Activated CD4-positive, alpha-beta T cell treated with anti-CD3 and anti-CD28 coated beads, Interleukin-2, amount 50 U/mL, for 48 hours (primary cell): ENCODE data around the gene MUSK.
"Not testable (repeated sequence)": the region's sequence is repeated elsewhere in the genome, so short reads cannot be mapped to it uniquely, and the experiment has no call there.

Source experiments
- DNase-seq, 2 experiments: peaks; one replicate each; pipeline ENCODE4 v3.0.0-alpha.2; 2020

Gene MUSK

GRCh38 chr9:110763568-110763967 is 95.0 kb downstream of the MUSK start:
- DNase-seq, result no peak

- no peak for DNase-seq
These were observed 95.4 kb downstream of the MUSK start for GRCh38 chr9:110764006-110764405.

GRCh38 chr9:110765926-110766325 is 97.3 kb downstream of the MUSK start:
- DNase-seq, result no peak

- DNase-seq, result no peak
These were observed 99.0 kb downstream of the MUSK start for GRCh38 chr9:110767559-110768063.

GRCh38 chr9:110768886-110769285 is 100.3 kb downstream of the MUSK start:
- DNase-seq, result no peak

GRCh38 chr9:110769667-110770066 is 101.1 kb downstream of the MUSK start:
- DNase-seq, result no peak

GRCh38 chr9:110775724-110776123 is 107.1 kb downstream of the MUSK start:
- no peak for DNase-seq

- DNase-seq, result no peak
These were observed 107.6 kb downstream of the MUSK start for GRCh38 chr9:110776221-110776620.

GRCh38 chr9:110777196-110777875 is 108.7 kb downstream of the MUSK start:
- DNase-seq, result no peak

GRCh38 chr9:110777876-110778215 is 109.3 kb downstream of the MUSK start:
- no peak for DNase-seq

GRCh38 chr9:110782701-110783100 is 114.1 kb downstream of the MUSK start:
- DNase-seq, result no peak

GRCh38 chr9:110784309-110784708 is 115.7 kb downstream of the MUSK start:
- no peak for DNase-seq

GRCh38 chr9:110785166-110785565 is 116.6 kb downstream of the MUSK start:
- no peak for DNase-seq

- DNase-seq, result not testable (repeated sequence)
These were observed 119.8 kb downstream of the MUSK start for GRCh38 chr9:110788396-110788795.

GRCh38 chr9:110788871-110789270 is 120.3 kb downstream of the MUSK start:
- no peak for DNase-seq

- no peak for DNase-seq
These were observed 129.0 kb downstream of the MUSK start for GRCh38 chr9:110797611-110798010.

- DNase-seq, result no peak
These were observed 130.8 kb downstream of the MUSK start for GRCh38 chr9:110799396-110799795.

- DNase-seq, result no peak
These were observed 132.8 kb downstream of the MUSK start for GRCh38 chr9:110801426-110801825.

- DNase-seq, result no peak
These were observed 133.9 kb downstream of the MUSK start for GRCh38 chr9:110802416-110803035.

- DNase-seq, result no peak
These were observed 139.5 kb downstream of the MUSK start for GRCh38 chr9:110807956-110808598.

GRCh38 chr9:110808599-110808980 is 140.0 kb downstream of the MUSK start:
- DNase-seq, result no peak

- DNase-seq, result no peak
These were observed 140.5 kb downstream of the MUSK start for GRCh38 chr9:110809038-110809595.

- no peak for DNase-seq
These were observed 141.8 kb downstream of the MUSK start for GRCh38 chr9:110810262-110810976.
